ENCODE results near the gene CX3CR1.

GRCh38 chr3:39275963-39276593, 3.8 kb downstream of the CX3CR1 start:
- TF ChIP-seq CTCF (IDR thresholded peaks at IDR 0.05; ENCODE audit: low read depth, low read length, poor library complexity, severe bottlenecking) (no peak), EZH2phosphoT487 (IDR thresholded peaks at IDR 0.05; ENCODE audit: borderline replicate concordance, low read length) (no peak)
